Caco-2 (cell line): ENCODE data around the gene ALX4. TPM values are rescaled to one million over a fixed set of nuclear protein-coding genes. Genes with fewer than 3 reads are reported as not detected.

Source experiments
- BruUV-seq: library from RNA; stranded (reverse); fragments of 400-500 nt; replicated peaks from 2 replicates; lab custom pipeline; 2021; lab: Mats Ljungman, UMichigan
- CTCF ChIA-PET: fragments of 300-600 bp; sonication (Branson Sonifier 250); formaldehyde crosslinking; loops from one replicate; lab custom pipeline; 2022; ENCODE audit warnings: antibody characterized with exemption; lab: Charles Lee
- POLR2A ChIA-PET: fragments of 300-600 bp; sonication (Branson Sonifier 250); formaldehyde crosslinking; loops from one replicate; lab custom pipeline; 2022; ENCODE audit warnings: antibody characterized with exemption; lab: Charles Lee
- DNase-seq, 2 experiments: peaks; one replicate each; pipeline versions ENCODE4 v3.0.0 to v3.0.0-alpha.2; 2020 to 2022
- H3K27me3 ChIP-seq: replicated peaks from 2 replicates; pipeline ENCODE4 v1.6.0; 2011; ENCODE audit warnings: low read length; ENCODE audit not compliant: control insufficient read depth, insufficient read depth
- H3K36me3 ChIP-seq: 2 replicates; pipeline ENCODE4 v1.5.1; 2011; ENCODE audit warnings: low read length; ENCODE audit not compliant: control insufficient read depth, insufficient read depth
- H3K4me1 ChIP-seq: fragments of 250-450 bp; sonication (Bioruptor Pico); 2 replicates; pipeline ENCODE4 v1.5.1; 2020; ENCODE audit warnings: mild to moderate bottlenecking
- H3K4me3 ChIP-seq: 2 replicates; pipeline ENCODE4 v1.5.1; 2011; ENCODE audit warnings: low read depth, mild to moderate bottlenecking, control low read depth, low read length
- H3K9me3 ChIP-seq: fragments of 250-450 bp; sonication (Bioruptor Pico); 2 replicates; pipeline ENCODE4 v1.5.1; 2020; ENCODE audit warnings: mild to moderate bottlenecking, moderate library complexity
- H3K27ac Mint-ChIP-seq: one replicate; pipeline ENCODE4 v1.8.0; 2022; ENCODE audit warnings: mixed read lengths; ENCODE audit not compliant: unreplicated experiment
- H3K27me3 Mint-ChIP-seq: one replicate; pipeline ENCODE4 v1.8.0; 2022; ENCODE audit warnings: mixed read lengths; ENCODE audit not compliant: insufficient read depth, unreplicated experiment
- H3K36me3 Mint-ChIP-seq: one replicate; pipeline ENCODE4 v1.8.0; 2022; ENCODE audit warnings: mild to moderate bottlenecking, mixed read lengths; ENCODE audit not compliant: insufficient read depth, unreplicated experiment
- H3K4me1 Mint-ChIP-seq: one replicate; pipeline ENCODE4 v1.8.0; 2022; ENCODE audit warnings: low read depth, mixed read lengths; ENCODE audit not compliant: unreplicated experiment
- H3K4me3 Mint-ChIP-seq: one replicate; pipeline ENCODE4 v1.8.0; 2022; ENCODE audit warnings: mild to moderate bottlenecking, moderate library complexity, mixed read lengths; ENCODE audit not compliant: unreplicated experiment
- H3K9me3 Mint-ChIP-seq: one replicate; pipeline ENCODE4 v1.8.0; 2022; ENCODE audit warnings: mixed read lengths; ENCODE audit not compliant: unreplicated experiment
- CTCF ChIP-seq, 2 experiments: fragments of 200-600 bp in 1 of 2; IDR thresholded peaks; 1 replicate in 1 of 2; 2 replicates in 1 of 2; pipeline versions ENCODE4 v1.5.1 to v1.8.0; 2011 to 2022; ENCODE audit warnings: antibody characterized with exemption in 1 of 2, control low read depth in 1 of 2, inconsistent platforms in 1 of 2, low read depth in 1 of 2, low read length in 1 of 2, mild to moderate bottlenecking in 1 of 2, moderate library complexity in 1 of 2; ENCODE audit not compliant: insufficient read depth in 1 of 2, severe bottlenecking in 1 of 2, unreplicated experiment in 1 of 2
- intact Hi-C: fragments of 100-400 bp; cut with micrococcal nuclease; formaldehyde crosslinking; loops from one replicate; pipeline ENCODE4 v1.10.0; 2022; ENCODE audit not compliant: unreplicated experiment
- total RNA-seq: library from RNA; stranded (reverse); gene quantifications from 2 replicates; pipeline ENCODE4 v1.2.3, GENCODE V29; 2022

Gene ALX4
- total RNA-seq, 1 experiment from 2014 or later: 0.05 TPM

- TF ChIP-seq CTCF (IDR thresholded peaks at IDR 0.05; ENCODE audit: insufficient read depth in 1 of 2, low read depth in 1 of 2, low read length in 1 of 2, severe bottlenecking in 1 of 2, unreplicated experiment in 1 of 2): no peak
- Histone ChIP-seq H3K4me1 (no peaks in the 10 kb centered on the region), H3K36me3 (no peaks in the 10 kb centered on the region), H3K4me3 (no peak overlapping the region), H3K27me3 (no peaks in the 10 kb centered on the region), H3K9me3 (no peaks in the 10 kb centered on the region)
- Mint-ChIP-seq H3K36me3 (peaks cover 9% of the 10 kb centered on the region), H3K4me1 (no peaks in the 10 kb centered on the region), H3K27me3 (no peaks in the 10 kb centered on the region), H3K4me3 (no peak overlapping the region), H3K27ac (no peak overlapping the region), H3K9me3 (no peaks in the 10 kb centered on the region)
- intact Hi-C loops: no loop called here
- POLR2A ChIA-PET: no interaction called here
- no peak for DNase-seq
- CTCF ChIA-PET: no interaction called here
- no TSS peak for BruUV-seq
These were observed 86.7 kb downstream of the ALX4 start for GRCh38 chr11:44223238-44223637.

- H3K27me3 ChIP-seq: no peaks in the 10 kb centered on the region
- no peaks in the 10 kb centered on the region for H3K9me3 Mint-ChIP-seq
- peaks cover 9% of the 10 kb centered on the region for H3K36me3 Mint-ChIP-seq
- no peak overlapping the region for H3K4me3 ChIP-seq
- H3K4me1 ChIP-seq: no peaks in the 10 kb centered on the region
- no peaks in the 10 kb centered on the region for H3K27me3 Mint-ChIP-seq
- TF ChIP-seq CTCF (IDR thresholded peaks at IDR 0.05; ENCODE audit: insufficient read depth in 1 of 2, low read depth in 1 of 2, low read length in 1 of 2, severe bottlenecking in 1 of 2, unreplicated experiment in 1 of 2): no peak
- H3K4me3 Mint-ChIP-seq: no peak overlapping the region
- POLR2A ChIA-PET: no interaction called here
- no peak overlapping the region for H3K27ac Mint-ChIP-seq
- no peak for DNase-seq
- no peaks in the 10 kb centered on the region for H3K9me3 ChIP-seq
- no peaks in the 10 kb centered on the region for H3K4me1 Mint-ChIP-seq
- no TSS peak for BruUV-seq
- CTCF ChIA-PET: no interaction called here
- H3K36me3 ChIP-seq: no peaks in the 10 kb centered on the region
- intact Hi-C loops: no loop called here
These were observed 87.9 kb downstream of the ALX4 start for GRCh38 chr11:44221992-44222391.

DNA sequence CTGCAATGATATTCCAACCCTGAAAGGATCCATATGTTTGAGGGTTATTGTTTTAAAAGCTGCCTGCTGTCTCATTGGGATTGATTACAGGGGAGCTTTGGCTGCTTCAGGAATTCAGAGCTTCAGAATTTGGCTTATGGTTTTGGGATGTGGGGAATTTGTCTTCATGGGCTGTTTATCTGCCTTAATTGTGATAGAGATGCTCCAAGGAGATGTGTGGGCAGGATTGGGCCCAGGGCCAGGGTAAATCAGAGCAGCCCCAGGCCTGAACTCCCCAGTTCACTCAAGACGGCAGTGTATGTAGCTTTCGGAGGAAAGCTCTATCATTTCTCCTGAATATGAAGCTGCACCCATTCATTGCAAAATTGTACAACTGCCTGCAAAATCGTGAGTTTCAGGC lies 88.5 kb downstream of the ALX4 start:
- no peak for DNase-seq
- no peak for TF ChIP-seq CTCF (IDR thresholded peaks at IDR 0.05; ENCODE audit: insufficient read depth in 1 of 2, low read depth in 1 of 2, low read length in 1 of 2, severe bottlenecking in 1 of 2, unreplicated experiment in 1 of 2)
- H3K4me1 ChIP-seq: no peaks in the 10 kb centered on the region
- ChIA-PET POLR2A (no interaction called here), CTCF (no interaction called here)
- no TSS peak for BruUV-seq
- H3K36me3 Mint-ChIP-seq: peaks cover 9% of the 10 kb centered on the region
- H3K27me3 ChIP-seq: no peaks in the 10 kb centered on the region
- H3K9me3 Mint-ChIP-seq: no peaks in the 10 kb centered on the region
- H3K36me3 ChIP-seq: no peaks in the 10 kb centered on the region
- no peak overlapping the region for H3K4me3 ChIP-seq
- H3K27me3 Mint-ChIP-seq: no peaks in the 10 kb centered on the region
- no peaks in the 10 kb centered on the region for H3K9me3 ChIP-seq
- H3K27ac Mint-ChIP-seq: peak overlapping the region; percentile 13
- no peak overlapping the region for H3K4me3 Mint-ChIP-seq
- intact Hi-C loops: no loop called here
- H3K4me1 Mint-ChIP-seq: no peaks in the 10 kb centered on the region
